Progenitor cell of endocrine pancreas (in vitro differentiated cells): ENCODE measurements around the gene NPM1. TPM values are rescaled to one million over a fixed set of nuclear protein-coding genes. Genes with fewer than 3 reads are reported as not detected.
"Not testable (repeated sequence)": the region's sequence is repeated elsewhere in the genome, so short reads cannot be mapped to it uniquely, and the experiment has no call there.

Experiments used
- DNase-seq: peaks from one replicate; pipeline ENCODE4 v3.0.0; 2021; ENCODE audit warnings: low spot score; ENCODE audit not compliant: unreplicated experiment
- H3K27ac Mint-ChIP-seq: 2 replicates; pipeline ENCODE4 v1.8.0; 2021; ENCODE audit warnings: mild to moderate bottlenecking, moderate library complexity, mixed read lengths
- H3K27me3 Mint-ChIP-seq: 2 replicates; pipeline ENCODE4 v1.8.0; 2021; ENCODE audit warnings: mixed read lengths
- H3K36me3 Mint-ChIP-seq: 2 replicates; pipeline ENCODE4 v1.8.0; 2022; ENCODE audit warnings: mixed read lengths; ENCODE audit not compliant: insufficient read depth
- H3K4me1 Mint-ChIP-seq: 2 replicates; pipeline ENCODE4 v1.8.0; 2021; ENCODE audit warnings: low read depth, mixed read lengths
- H3K4me3 Mint-ChIP-seq: 2 replicates; pipeline ENCODE4 v1.8.0; 2021; ENCODE audit warnings: low read depth, mild to moderate bottlenecking, moderate library complexity, mixed read lengths
- H3K9me3 Mint-ChIP-seq: 2 replicates; pipeline ENCODE4 v1.8.0; 2021; ENCODE audit warnings: low read depth, mixed read lengths
- CTCF ChIP-seq: fragments of 200-600 bp; sonication (generic); IDR thresholded peaks from one replicate; pipeline ENCODE4 v1.5.0; 2021; ENCODE audit warnings: antibody characterized with exemption, mild to moderate bottlenecking; ENCODE audit not compliant: unreplicated experiment
- total RNA-seq: library from RNA; stranded (reverse); gene quantifications from 2 replicates; pipeline ENCODE4 v1.2.1, GENCODE V29; 2021

The NPM1 gene
- total RNA-seq, 1 donor from 2014 or later = 1,367 TPM

GRCh38 chr5:171410181-171410580 lies 22.5 kb downstream of the NPM1 start:
- H3K4me3 Mint-ChIP-seq = no peak overlapping the region
- DNase-seq = no peak
- H3K9me3 Mint-ChIP-seq = no peaks in the 10 kb centered on the region
- H3K27me3 Mint-ChIP-seq = no peaks in the 10 kb centered on the region
- peaks cover 53% of the 10 kb centered on the region for H3K36me3 Mint-ChIP-seq
- H3K4me1 Mint-ChIP-seq = peaks cover 5% of the 10 kb centered on the region
- no peak overlapping the region for H3K27ac Mint-ChIP-seq
- no peak for TF ChIP-seq CTCF

- TF ChIP-seq CTCF = no peak
- H3K4me3 Mint-ChIP-seq = no peak overlapping the region
- no peak for DNase-seq
- no peaks in the 10 kb centered on the region for H3K4me1 Mint-ChIP-seq
- H3K36me3 Mint-ChIP-seq = peaks cover 38% of the 10 kb centered on the region
- H3K9me3 Mint-ChIP-seq = no peaks in the 10 kb centered on the region
- no peak overlapping the region for H3K27ac Mint-ChIP-seq
- H3K27me3 Mint-ChIP-seq = no peaks in the 10 kb centered on the region
These were observed 24.5 kb downstream of the NPM1 start for GRCh38 chr5:171412186-171412585.

- no peak for TF ChIP-seq CTCF
- Mint-ChIP-seq H3K9me3 (no peaks in the 10 kb centered on the region), H3K36me3 (peaks cover 28% of the 10 kb centered on the region), H3K27ac (no peak overlapping the region), H3K4me3 (no peak overlapping the region), H3K4me1 (no peaks in the 10 kb centered on the region), H3K27me3 (no peaks in the 10 kb centered on the region)
- DNase-seq = no peak
These were observed 25.7 kb downstream of the NPM1 start for GRCh38 chr5:171413153-171413910.

GRCh38 chr5:171413993-171414392 lies 26.3 kb downstream of the NPM1 start:
- H3K27ac Mint-ChIP-seq = peak overlapping the region; percentile 69
- H3K36me3 Mint-ChIP-seq = peaks cover 23% of the 10 kb centered on the region
- not testable (repeated sequence) for H3K9me3 Mint-ChIP-seq, H3K27me3 Mint-ChIP-seq, H3K4me3 Mint-ChIP-seq, H3K4me1 Mint-ChIP-seq, DNase-seq

- DNase-seq = no peak
- Mint-ChIP-seq H3K4me1 (peaks cover 3% of the 10 kb centered on the region), H3K4me3 (no peak overlapping the region), H3K9me3 (no peaks in the 10 kb centered on the region), H3K27me3 (peaks cover 2% of the 10 kb centered on the region), H3K36me3 (peaks cover 18% of the 10 kb centered on the region), H3K27ac (no peak overlapping the region)
- TF ChIP-seq CTCF = no peak
These were observed 27.6 kb downstream of the NPM1 start for GRCh38 chr5:171415115-171415730.
